ENCODE data around the gene BTBD16.

The BTBD16 gene

DNA sequence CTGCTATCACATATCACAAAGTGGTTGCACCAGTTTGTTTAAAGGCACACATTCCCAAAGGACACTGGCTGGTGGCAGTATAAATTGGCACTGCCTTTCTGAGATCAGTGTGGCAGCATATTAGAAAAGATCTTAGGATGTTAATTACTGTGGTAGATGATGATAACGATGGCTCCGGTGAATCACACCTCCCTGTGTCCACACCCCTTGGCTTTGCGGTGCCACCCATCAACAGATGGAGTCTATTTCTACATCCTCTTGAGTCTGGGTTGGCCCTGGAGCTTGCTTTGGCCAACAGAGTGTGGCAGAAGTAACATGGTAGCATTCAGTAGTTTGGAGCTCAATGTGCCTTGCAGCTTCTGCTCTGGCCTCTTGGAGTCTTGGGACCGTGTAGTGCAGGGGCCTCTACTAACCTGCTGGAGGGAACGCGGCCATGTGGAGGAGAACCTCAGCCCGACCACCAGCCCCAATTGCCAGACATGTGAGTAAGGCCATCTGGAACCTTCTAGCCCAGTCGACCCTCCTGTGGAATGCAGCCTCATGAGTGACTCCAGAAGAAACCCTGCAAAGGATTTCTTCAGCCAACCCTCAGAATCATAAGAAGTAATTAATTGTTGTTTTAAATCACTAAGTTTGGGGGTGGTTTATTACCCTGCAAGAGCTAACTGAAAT is 76.2 kb downstream of the BTBD16 start:
- H3K27ac ChIP-seq, result no peak overlapping the region
- no peak for TF ChIP-seq ZFX (IDR thresholded peaks at IDR 0.05; ENCODE audit: borderline replicate concordance)
- TF ChIP-seq, protein P1, sequence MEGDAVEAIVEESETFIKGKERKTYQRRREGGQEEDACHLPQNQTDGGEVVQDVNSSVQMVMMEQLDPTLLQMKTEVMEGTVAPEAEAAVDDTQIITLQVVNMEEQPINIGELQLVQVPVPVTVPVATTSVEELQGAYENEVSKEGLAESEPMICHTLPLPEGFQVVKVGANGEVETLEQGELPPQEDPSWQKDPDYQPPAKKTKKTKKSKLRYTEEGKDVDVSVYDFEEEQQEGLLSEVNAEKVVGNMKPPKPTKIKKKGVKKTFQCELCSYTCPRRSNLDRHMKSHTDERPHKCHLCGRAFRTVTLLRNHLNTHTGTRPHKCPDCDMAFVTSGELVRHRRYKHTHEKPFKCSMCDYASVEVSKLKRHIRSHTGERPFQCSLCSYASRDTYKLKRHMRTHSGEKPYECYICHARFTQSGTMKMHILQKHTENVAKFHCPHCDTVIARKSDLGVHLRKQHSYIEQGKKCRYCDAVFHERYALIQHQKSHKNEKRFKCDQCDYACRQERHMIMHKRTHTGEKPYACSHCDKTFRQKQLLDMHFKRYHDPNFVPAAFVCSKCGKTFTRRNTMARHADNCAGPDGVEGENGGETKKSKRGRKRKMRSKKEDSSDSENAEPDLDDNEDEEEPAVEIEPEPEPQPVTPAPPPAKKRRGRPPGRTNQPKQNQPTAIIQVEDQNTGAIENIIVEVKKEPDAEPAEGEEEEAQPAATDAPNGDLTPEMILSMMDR (IDR thresholded peaks at IDR 0.05), result no peak

DNA sequence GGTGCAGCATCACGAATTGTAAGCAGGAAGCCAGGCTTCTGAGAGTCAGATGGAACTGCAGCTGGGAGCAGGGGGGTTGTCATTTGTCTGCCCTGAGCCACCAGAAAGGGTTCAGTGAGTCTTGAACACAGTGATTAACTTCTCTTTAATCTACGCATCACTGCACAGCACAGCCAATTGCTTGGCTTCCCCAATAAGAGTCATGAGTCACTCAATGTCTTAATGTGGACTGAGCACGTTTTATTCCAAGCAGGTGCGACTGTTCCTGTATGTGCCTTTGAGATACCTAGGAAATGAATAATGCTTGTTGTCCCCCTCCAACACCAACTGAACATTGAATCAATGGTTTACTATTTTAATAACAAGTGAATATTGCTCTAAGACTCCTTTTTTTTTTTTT is 77.4 kb downstream of the BTBD16 start:
- TF ChIP-seq, protein P1 (IDR thresholded peaks at IDR 0.05), result no peak
- no peak for TF ChIP-seq ZFX (IDR thresholded peaks at IDR 0.05; ENCODE audit: borderline replicate concordance)
- no peak overlapping the region for H3K27ac ChIP-seq

DNA sequence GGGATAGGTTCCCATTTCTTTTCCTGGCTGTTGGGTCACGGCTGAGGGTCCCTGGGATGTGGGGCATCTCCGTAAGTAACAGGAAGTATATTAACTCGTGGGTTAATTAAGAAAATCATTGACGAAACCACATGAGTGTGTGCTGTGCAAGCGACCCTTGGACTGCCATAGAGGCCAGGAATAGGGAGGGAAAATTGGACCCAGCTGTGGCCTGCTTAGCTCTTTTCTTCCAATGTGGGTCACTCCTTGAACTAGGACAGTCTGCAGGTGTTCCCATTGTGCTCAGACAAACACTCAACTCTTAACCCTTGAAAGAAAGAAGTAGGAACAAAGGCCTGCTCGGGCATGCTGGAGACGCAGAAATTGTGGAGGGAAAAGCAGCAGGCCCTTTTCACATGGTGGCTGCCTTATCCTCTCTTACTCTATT is 77.9 kb downstream of the BTBD16 start:
- TF ChIP-seq, protein P1 (IDR thresholded peaks at IDR 0.05), result no peak
- TF ChIP-seq ZFX (IDR thresholded peaks at IDR 0.05; ENCODE audit: borderline replicate concordance), result no peak
- no peak overlapping the region for H3K27ac ChIP-seq

DNA sequence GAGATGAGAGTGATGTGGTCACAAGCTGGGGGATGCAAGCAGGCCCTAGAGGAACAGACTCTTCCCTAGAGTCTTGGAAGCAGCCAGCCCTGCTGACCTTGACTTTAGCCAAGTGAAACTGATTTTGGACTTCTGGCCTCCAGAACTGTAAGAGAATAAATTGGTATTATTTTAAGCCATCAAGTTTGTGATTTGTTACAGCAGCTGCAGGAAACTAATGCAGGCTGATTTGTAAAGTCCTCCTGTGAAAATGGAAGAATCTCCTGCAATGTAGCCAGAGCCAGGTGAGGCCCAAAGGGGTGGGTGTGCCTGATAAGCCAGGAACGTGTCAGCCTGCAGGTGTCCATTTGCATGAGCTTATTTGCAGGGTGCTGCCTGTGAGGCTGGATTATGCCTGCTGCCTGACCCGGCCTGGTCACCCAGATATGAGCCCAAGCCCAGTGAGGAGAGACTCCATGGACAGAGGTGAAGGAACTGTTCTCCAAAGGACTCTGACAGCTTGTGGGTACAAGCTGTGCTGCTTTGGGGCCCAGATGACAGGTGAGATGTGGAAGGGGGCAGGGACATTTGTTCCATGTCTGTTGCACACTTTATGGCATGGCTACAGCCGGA is 78.8 kb downstream of the BTBD16 start:
- H3K27ac ChIP-seq, result no peak overlapping the region
- TF ChIP-seq, protein P1 (IDR thresholded peaks at IDR 0.05), result no peak
- TF ChIP-seq ZFX (IDR thresholded peaks at IDR 0.05; ENCODE audit: borderline replicate concordance), result no peak

DNA sequence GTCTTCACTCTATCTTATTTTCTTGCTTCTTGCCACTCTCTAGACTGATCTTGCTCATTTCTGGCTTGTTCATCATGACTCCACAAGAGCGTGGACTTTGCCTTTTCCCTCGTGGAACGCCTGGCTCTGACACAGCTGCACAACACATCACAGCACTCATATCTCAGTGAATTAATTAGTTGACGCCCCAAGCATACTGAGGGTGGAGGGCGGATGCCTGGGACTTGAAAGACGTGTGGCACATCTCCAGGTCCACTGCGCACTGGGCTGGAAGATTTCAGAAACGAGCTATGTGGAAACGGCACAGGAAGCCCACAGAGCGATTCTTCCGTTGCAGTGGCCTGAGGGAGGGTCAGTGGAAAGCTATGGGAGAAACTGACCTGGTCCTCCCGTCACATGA is 79.8 kb downstream of the BTBD16 start:
- no peak for TF ChIP-seq ZFX (IDR thresholded peaks at IDR 0.05; ENCODE audit: borderline replicate concordance)
- no peak overlapping the region for H3K27ac ChIP-seq

DNA sequence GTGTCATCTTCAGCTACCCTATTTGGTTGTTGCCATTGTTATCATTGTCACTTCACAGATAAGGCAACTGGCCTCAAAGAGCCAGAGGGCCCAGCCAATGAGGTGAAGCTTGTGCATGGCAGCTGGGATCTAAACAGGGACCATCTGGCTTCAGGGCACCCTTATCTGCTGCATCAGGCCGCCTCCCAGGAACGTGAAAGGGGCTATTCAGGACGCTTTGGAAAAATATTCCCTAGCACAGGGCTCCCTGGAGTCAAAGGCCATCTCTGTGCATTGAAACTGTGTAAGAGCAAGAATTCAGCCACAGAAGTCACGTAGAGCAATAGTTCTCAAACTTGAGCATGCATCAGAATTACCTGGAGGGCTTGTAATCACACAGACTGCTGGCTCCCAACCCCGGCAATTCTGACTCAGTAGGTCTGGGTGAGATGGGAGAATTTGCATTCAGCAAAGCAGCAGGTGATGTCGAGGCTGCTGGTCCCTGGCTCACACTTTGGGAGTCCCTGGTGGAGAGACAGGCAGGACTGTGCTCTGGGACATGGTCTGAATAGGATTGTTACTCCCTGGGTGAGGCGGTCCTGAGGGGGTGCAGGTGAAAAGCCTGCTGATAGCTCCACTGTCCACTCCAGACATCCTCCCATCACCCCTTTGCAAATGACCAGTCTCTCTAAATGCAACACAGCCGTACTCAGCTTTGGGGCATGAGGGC is 81.9 kb downstream of the BTBD16 start:
- H3K27ac ChIP-seq, result no peak overlapping the region
- TF ChIP-seq, protein P1 (IDR thresholded peaks at IDR 0.05), result no peak
- TF ChIP-seq ZFX (IDR thresholded peaks at IDR 0.05; ENCODE audit: borderline replicate concordance), result no peak

DNA sequence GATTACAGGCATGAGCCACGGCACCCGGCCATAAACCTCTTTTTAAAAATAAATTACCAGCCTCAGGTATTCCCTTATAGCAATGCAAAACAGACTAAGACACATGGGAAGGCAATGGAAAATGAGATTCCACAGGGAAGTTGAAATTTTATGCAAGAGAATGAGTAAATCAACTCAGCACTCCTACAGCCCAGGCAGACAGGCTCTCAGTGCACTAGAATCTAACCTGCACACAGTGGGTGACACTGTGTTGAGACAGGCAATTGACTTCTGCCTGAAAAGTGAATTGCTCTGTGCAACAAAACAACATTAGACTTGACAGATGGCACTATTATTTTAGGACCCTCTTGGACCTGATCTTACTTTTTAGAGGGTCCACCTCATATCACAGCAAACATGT is 83.3 kb downstream of the BTBD16 start:
- no peak overlapping the region for H3K27ac ChIP-seq
- no peak for TF ChIP-seq ZFX (IDR thresholded peaks at IDR 0.05; ENCODE audit: borderline replicate concordance)
- TF ChIP-seq, protein P1 (IDR thresholded peaks at IDR 0.05), result no peak
